ENCODE results near the gene ZBTB5. TPM values are rescaled to one million over a fixed set of nuclear protein-coding genes. Genes with fewer than 3 reads are reported as not detected.

The ZBTB5 gene
- total and polyA plus RNA-seq, 9 of the 15 experiments (the other 6 are each of a cell fraction or from before 2014, with no cell fraction given) = 2.3 to 43.2 (median 15.5) TPM

DNA sequence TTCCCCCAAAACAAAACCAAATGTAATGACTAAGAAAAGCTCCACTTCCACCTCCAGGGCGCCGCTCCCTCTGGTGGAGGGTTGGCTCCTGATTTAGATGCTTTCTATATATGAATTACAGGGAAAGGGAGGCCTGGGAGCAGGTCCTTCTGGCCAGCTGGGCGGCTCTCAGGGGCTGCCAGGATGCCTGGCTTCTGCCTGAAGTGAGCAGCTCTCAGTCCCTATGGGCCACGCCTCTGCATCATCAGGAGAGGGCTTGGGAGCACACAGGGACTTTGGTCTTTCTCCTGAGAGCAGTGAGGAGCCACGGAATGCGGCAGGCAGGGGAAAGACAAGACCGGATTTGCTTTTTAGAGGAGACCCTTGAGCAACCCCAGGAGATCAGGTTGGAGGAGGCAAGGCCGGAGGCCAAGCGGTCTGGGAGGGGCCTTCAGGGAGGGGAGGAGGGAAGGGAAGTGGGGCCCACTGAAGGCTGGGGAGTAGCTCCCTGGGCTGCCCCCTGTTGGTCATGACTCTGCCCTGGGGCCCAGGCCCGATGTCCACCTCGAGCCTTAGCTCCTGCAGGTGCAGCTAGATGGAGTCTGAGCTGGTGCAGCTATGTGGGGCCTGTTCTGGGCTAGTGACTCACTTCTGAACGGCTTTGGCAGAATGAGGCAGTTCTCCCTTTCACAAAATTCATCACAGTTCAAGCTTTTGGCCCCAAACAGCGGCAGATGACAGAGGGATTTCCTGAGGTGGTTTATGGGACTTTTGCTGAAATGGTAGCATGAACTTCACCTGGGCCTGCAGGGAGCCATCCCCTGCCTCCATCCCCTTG is 54.1 kb downstream of the ZBTB5 start (continued):
- TF ChIP-seq, protein P1, sequence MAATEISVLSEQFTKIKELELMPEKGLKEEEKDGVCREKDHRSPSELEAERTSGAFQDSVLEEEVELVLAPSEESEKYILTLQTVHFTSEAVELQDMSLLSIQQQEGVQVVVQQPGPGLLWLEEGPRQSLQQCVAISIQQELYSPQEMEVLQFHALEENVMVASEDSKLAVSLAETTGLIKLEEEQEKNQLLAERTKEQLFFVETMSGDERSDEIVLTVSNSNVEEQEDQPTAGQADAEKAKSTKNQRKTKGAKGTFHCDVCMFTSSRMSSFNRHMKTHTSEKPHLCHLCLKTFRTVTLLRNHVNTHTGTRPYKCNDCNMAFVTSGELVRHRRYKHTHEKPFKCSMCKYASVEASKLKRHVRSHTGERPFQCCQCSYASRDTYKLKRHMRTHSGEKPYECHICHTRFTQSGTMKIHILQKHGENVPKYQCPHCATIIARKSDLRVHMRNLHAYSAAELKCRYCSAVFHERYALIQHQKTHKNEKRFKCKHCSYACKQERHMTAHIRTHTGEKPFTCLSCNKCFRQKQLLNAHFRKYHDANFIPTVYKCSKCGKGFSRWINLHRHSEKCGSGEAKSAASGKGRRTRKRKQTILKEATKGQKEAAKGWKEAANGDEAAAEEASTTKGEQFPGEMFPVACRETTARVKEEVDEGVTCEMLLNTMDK (IDR thresholded peaks at IDR 0.05; ENCODE audit: borderline replicate concordance, insufficient read depth, low read depth, low read length, poor library complexity, severe bottlenecking) = peak; percentile 93
- TF ChIP-seq, protein P2, sequence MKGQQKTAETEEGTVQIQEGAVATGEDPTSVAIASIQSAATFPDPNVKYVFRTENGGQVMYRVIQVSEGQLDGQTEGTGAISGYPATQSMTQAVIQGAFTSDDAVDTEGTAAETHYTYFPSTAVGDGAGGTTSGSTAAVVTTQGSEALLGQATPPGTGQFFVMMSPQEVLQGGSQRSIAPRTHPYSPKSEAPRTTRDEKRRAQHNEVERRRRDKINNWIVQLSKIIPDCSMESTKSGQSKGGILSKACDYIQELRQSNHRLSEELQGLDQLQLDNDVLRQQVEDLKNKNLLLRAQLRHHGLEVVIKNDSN (CRISPR knock-in tag; IDR thresholded peaks at IDR 0.05) = peak; percentile 37; the same call in 1 of the 2 replicates
- TF ChIP-seq, protein P3, sequence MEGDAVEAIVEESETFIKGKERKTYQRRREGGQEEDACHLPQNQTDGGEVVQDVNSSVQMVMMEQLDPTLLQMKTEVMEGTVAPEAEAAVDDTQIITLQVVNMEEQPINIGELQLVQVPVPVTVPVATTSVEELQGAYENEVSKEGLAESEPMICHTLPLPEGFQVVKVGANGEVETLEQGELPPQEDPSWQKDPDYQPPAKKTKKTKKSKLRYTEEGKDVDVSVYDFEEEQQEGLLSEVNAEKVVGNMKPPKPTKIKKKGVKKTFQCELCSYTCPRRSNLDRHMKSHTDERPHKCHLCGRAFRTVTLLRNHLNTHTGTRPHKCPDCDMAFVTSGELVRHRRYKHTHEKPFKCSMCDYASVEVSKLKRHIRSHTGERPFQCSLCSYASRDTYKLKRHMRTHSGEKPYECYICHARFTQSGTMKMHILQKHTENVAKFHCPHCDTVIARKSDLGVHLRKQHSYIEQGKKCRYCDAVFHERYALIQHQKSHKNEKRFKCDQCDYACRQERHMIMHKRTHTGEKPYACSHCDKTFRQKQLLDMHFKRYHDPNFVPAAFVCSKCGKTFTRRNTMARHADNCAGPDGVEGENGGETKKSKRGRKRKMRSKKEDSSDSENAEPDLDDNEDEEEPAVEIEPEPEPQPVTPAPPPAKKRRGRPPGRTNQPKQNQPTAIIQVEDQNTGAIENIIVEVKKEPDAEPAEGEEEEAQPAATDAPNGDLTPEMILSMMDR (IDR thresholded peaks at IDR 0.05 in 2 of 3, conservative IDR thresholded peaks at IDR 0.05 in 1 of 3; ENCODE audit: insufficient read depth in 2 of 3, low read depth in 1 of 3, low read length in 3 of 3) = peak; percentile 61 to 79 (median 70)
- TF ChIP-seq ZNF239 (CRISPR knock-in tag; IDR thresholded peaks at IDR 0.05) = no peak
- no peak for TF ChIP-seq TAF1 (IDR thresholded peaks at IDR 0.05; ENCODE audit: control insufficient read depth, extremely low read depth, insufficient read depth, low read length, severe bottlenecking)
- TF ChIP-seq ZNF175 (CRISPR knock-in tag; IDR thresholded peaks at IDR 0.05; ENCODE audit: low read depth) = no peak
- no peak for TF ChIP-seq MEIS2 (IDR thresholded peaks at IDR 0.05; ENCODE audit: partially characterized antibody)
- peak in 1 of 2 experiments; percentile 33; a peak in 1 of 4 replicates for TF ChIP-seq TEAD1 (CRISPR knock-in tag; IDR thresholded peaks at IDR 0.05)
- no peak for TF ChIP-seq ZNF121 (CRISPR knock-in tag; conservative IDR thresholded peaks at IDR 0.05)
- TF ChIP-seq LEF1 (IDR thresholded peaks at IDR 0.05) = no peak
- no peak for TF ChIP-seq U2AF1 (optimal IDR thresholded peaks at IDR 0.05; ENCODE audit: low read depth, low read length)
- no peak for TF ChIP-seq TGIF2 (CRISPR knock-in tag; IDR thresholded peaks at IDR 0.05)
- TF ChIP-seq, protein P4, sequence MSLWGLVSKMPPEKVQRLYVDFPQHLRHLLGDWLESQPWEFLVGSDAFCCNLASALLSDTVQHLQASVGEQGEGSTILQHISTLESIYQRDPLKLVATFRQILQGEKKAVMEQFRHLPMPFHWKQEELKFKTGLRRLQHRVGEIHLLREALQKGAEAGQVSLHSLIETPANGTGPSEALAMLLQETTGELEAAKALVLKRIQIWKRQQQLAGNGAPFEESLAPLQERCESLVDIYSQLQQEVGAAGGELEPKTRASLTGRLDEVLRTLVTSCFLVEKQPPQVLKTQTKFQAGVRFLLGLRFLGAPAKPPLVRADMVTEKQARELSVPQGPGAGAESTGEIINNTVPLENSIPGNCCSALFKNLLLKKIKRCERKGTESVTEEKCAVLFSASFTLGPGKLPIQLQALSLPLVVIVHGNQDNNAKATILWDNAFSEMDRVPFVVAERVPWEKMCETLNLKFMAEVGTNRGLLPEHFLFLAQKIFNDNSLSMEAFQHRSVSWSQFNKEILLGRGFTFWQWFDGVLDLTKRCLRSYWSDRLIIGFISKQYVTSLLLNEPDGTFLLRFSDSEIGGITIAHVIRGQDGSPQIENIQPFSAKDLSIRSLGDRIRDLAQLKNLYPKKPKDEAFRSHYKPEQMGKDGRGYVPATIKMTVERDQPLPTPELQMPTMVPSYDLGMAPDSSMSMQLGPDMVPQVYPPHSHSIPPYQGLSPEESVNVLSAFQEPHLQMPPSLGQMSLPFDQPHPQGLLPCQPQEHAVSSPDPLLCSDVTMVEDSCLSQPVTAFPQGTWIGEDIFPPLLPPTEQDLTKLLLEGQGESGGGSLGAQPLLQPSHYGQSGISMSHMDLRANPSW (CRISPR knock-in tag; IDR thresholded peaks at IDR 0.05) = 0 out of 2 replicates have a peak, but pooled peaks have one; percentile 33
- TF ChIP-seq YY1 (IDR thresholded peaks at IDR 0.05; ENCODE audit: borderline replicate concordance in 1 of 3, control insufficient read depth in 1 of 3, extremely low read depth in 1 of 3, insufficient read depth in 3 of 3, insufficient read length in 1 of 3, insufficient replicate concordance in 2 of 3, low read depth in 1 of 3, low read length in 2 of 3) = peak in 1 of 3 experiments; percentile 37
- no peak for TF ChIP-seq CBX1 (IDR thresholded peaks at IDR 0.05; ENCODE audit: low read depth)
- TF ChIP-seq HIVEP1 (CRISPR knock-in tag; IDR thresholded peaks at IDR 0.05) = no peak
- no peak for TF ChIP-seq ZNF436 (CRISPR knock-in tag; IDR thresholded peaks at IDR 0.05)
- TF ChIP-seq RCOR1 (IDR thresholded peaks at IDR 0.05; ENCODE audit: borderline replicate concordance in 1 of 2, low read depth in 2 of 2, low read length in 2 of 2) = peak in 1 of 2 experiments; percentile 24; a peak in 1 of 4 replicates

All from K562 (cell line).